Adrenal gland (tissue), 12 donors: ENCODE measurements around the gene ZNF467. TPM values are rescaled to one million over a fixed set of nuclear protein-coding genes. Genes with fewer than 3 reads are reported as not detected.

Source experiments
- DNase-seq, 7 donors: peaks; one replicate each; pipeline ENCODE4 v3.0.0-alpha.2; 2019 to 2020
- H3K27ac ChIP-seq, 5 donors: fragments of 200-600 bp; sonication (generic) in 4 of 5; 1 replicate in 3 of 5; 2 replicates in 2 of 5; pipeline versions ENCODE4 v1.5.1 to v1.8.0; 2016 to 2020; ENCODE audit warnings: mild to moderate bottlenecking in 1 of 5
- H3K27me3 ChIP-seq: fragments of 200-600 bp; 2 replicates; pipeline ENCODE4 v1.8.0; 2021
- H3K36me3 ChIP-seq, 2 donors: fragments of 200-600 bp; replicated peaks in 1 of 2; 1 replicate in 1 of 2; 2 replicates in 1 of 2; pipeline versions ENCODE4 v1.5.1 to v1.8.0; 2018 to 2022
- H3K4me1 ChIP-seq, 2 donors: fragments of 200-600 bp; replicated peaks in 1 of 2; 1 replicate in 1 of 2; 2 replicates in 1 of 2; pipeline versions ENCODE4 v1.5.1 to v1.8.0; 2018 to 2021
- H3K4me3 ChIP-seq, 4 donors: fragments of 200-600 bp; sonication (generic) in 3 of 4; one replicate each; pipeline ENCODE4 v1.5.1; 2016 to 2018
- H3K9me3 ChIP-seq, 3 donors: fragments of 200-600 bp; sonication (generic) in 1 of 3; replicated peaks in 1 of 3; 1 replicate in 2 of 3; 2 replicates in 1 of 3; pipeline versions ENCODE4 v1.5.1 to v1.8.0; 2016 to 2021
- CTCF ChIP-seq, 6 experiments: fragments of 450-650 bp in 4 of 6; fragments of 200-600 bp in 2 of 6; sonication (generic) in 1 of 6; IDR thresholded peaks; 1 replicate in 5 of 6; 2 replicates in 1 of 6; pipeline versions ENCODE4 v1.5.1 to v1.8.0; 2016 to 2021; ENCODE audit warnings: antibody characterized with exemption in 6 of 6, mild to moderate bottlenecking in 2 of 6, moderate library complexity in 1 of 6
- POLR2A ChIP-seq, 2 donors: fragments of 450-650 bp; IDR thresholded peaks; one replicate each; pipeline ENCODE4 v1.6.1; 2017; ENCODE audit warnings: antibody characterized with exemption in 2 of 2, mild to moderate bottlenecking in 2 of 2, moderate library complexity in 1 of 2
- WGBS, 4 donors: extraction: QIAGEN DNeasy Blood & Tissue Kit in 2 of 4; methylation state at CpG; one replicate each; pipeline versions ENCODE4 v1.1.5 to v1.1.7; 2013 to 2017; 5-methylcytosine and 5-hydroxymethylcytosine counted together
- intact Hi-C, 2 donors: fragments of 100-400 bp; cut with DNase I; formaldehyde crosslinking; loops; one replicate each; pipeline versions ENCODE4 v1.14.1 to v1.15.0; 2022 to 2023
- polyA plus RNA-seq, 3 donors: library from polyadenylated mRNA; stranded (reverse); fragments of 200-250 nt in 2 of 3; fragments of 350-450 nt in 1 of 3; fragmentation: Illumina TruSeq in 1 of 3; extraction: RNeasy Lipid Tissue Mini Kit (QIAGEN cat#74804) in 1 of 3; gene quantifications; one replicate each; pipeline ENCODE4 v1.2.3, GENCODE V29; 2013 to 2014
- total RNA-seq, 9 donors: library from RNA; depleted of rRNA in 4 of 9; stranded (reverse); fragments of >200 nt in 4 of 9; fragments of 120-200 nt in 1 of 9; fragmentation: NEBNext Ultra II Directional in 1 of 9; extraction: Animal tissue kit (Norgen Biotek cat#: 25700) in 1 of 9; gene quantifications; one replicate each; pipeline versions ENCODE4 v1.1.0 to v1.2.4, GENCODE V29; 2013 to 2023
- donor health status: healthy with polysubstance abuse.
- donor health status: Bipolar disorder and iron deficiency.
- donor health status: DM: yes; HTN: yes; CAD: no.
- donor health status: DM: no; HTN: no; CAD: no.
- donor health status: DM: no; HTN: no; CAD: no.
- donor health status: DM: yes; HTN: yes; CAD: no.

Gene ZNF467
- total and polyA plus RNA-seq, 12 donors, result 1.2 to 44.2 (median 18.6) TPM

DNA sequence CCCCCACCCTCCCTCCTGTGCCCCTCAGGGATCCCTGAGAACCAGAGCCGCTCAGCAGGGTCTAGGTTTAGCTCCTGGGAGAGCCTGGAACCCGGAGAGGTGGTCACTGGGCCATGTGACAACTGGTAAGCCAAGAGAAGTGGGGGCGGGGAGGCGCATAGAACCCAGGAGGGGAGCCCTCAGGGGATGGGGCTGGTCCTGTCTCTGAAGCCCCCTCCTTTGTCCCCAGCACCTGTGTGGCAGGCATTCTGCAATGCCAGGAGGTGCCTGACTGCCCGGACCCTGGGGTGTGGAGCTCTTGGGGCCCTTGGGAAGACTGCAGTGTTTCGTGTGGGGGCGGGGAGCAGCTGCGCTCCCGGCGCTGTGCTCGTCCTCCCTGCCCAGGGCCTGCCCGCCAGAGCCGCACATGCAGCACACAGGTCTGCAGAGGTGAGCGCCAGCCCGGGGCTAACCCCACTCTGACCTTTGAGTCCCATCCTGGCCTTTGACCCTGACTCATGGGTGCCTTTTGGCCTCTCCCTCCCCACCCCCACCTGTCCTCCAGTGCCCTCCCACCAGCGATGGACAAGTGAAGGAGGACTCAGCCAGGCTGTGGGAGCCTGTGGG is 42.4 kb upstream of the ZNF467 start:
- no peaks in the 10 kb centered on the region for H3K36me3 ChIP-seq
- H3K27ac ChIP-seq, result no peak overlapping the region
- WGBS, 4 donors, result 77 to 93% (median 83%) methylated on average over 3 to 16 of the region's 16 CpGs
- no peak overlapping the region for H3K4me3 ChIP-seq
- H3K4me1 ChIP-seq, result no peaks in the 10 kb centered on the region
- DNase-seq, result no peak
- H3K27me3 ChIP-seq, result peaks cover 3% of the 10 kb centered on the region
- TF ChIP-seq CTCF (IDR thresholded peaks at IDR 0.05) (no peak), POLR2A (IDR thresholded peaks at IDR 0.05) (no peak)
- intact Hi-C loops, result no loop called here
- no peaks in the 10 kb centered on the region for H3K9me3 ChIP-seq

DNA sequence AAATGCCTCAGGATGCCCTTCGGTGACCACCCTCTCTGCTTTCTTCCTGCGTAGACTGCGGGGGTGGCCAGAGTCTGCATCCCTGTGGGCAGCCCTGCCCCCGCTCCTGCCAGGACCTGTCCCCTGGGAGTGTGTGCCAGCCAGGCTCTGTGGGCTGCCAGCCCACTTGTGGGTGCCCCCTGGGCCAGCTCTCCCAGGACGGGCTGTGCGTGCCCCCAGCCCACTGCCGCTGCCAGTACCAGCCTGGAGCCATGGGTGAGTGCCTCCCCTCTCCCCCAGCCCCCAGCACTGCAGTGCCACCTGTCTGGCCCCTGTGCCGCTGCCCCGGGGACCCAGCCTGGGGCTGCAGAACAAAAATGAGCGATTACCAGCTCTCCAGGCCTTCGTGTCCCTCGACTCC is 41.7 kb upstream of the ZNF467 start:
- DNase-seq, result no peak
- H3K9me3 ChIP-seq, result no peaks in the 10 kb centered on the region
- intact Hi-C loops, result no loop called here
- H3K4me3 ChIP-seq, result no peak overlapping the region
- TF ChIP-seq CTCF (IDR thresholded peaks at IDR 0.05) (no peak), POLR2A (IDR thresholded peaks at IDR 0.05) (no peak)
- WGBS, 4 donors, result 73 to 86% (median 83%) methylated on average over 3 to 12 of the region's 12 CpGs; no CpG with 5 or more reads in 1 of the 4 donors
- H3K4me1 ChIP-seq, result no peaks in the 10 kb centered on the region
- no peaks in the 10 kb centered on the region for H3K36me3 ChIP-seq
- H3K27me3 ChIP-seq, result peaks cover 3% of the 10 kb centered on the region
- no peak overlapping the region for H3K27ac ChIP-seq

GRCh38 chr7:149814494-149814893 is 41.1 kb upstream of the ZNF467 start:
- H3K4me1 ChIP-seq, result no peaks in the 10 kb centered on the region
- intact Hi-C loops, result no loop called here
- 63 to 100% (median 75%) methylated on average over 2 to 15 of the region's 15 CpGs for WGBS, 4 donors
- H3K4me3 ChIP-seq, result no peak overlapping the region
- H3K9me3 ChIP-seq, result no peaks in the 10 kb centered on the region
- TF ChIP-seq CTCF (IDR thresholded peaks at IDR 0.05), result no peak
- no peak for TF ChIP-seq POLR2A (IDR thresholded peaks at IDR 0.05)
- no peak for DNase-seq
- H3K27me3 ChIP-seq, result peaks cover 3% of the 10 kb centered on the region
- no peaks in the 10 kb centered on the region for H3K36me3 ChIP-seq
- no peak overlapping the region for H3K27ac ChIP-seq

DNA sequence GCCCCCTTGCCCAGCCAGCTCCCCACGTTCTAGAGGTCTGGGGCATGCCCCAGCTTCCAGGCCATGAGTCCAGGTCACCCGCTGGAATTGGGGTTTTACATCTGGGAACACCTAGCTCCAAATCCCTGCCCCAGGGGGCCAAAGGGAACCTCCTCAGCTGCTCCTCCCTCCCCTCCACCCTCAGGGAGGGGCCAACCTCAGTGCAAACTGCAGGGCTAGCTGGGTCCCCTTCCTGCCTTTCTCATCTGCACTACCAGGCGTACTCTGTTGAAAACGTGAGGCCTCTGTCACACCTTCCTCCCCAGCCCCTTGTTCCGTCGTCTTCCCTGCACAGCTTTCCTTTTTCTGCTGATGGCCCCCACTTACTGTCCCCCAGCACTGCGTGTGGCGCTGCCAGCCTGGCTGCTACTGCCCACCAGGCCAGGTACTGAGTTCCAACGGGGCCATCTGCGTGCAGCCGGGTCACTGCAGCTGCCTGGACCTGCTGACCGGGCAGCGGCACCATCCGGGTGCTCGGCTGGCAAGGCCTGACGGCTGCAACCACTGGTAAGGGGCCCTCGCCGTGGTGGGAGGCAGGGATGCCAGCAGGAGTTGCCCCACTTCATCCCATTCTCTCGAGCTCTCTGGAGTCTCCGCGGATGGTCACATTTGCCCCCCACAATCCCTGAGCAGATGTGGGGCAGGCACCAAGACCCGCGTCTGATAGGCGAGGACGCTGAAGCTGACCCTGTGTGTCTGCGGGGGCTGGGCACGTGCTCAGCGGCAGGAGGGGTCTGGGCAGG is 40.1 kb upstream of the ZNF467 start:
- H3K4me3 ChIP-seq, result no peak overlapping the region
- no peak for TF ChIP-seq POLR2A (IDR thresholded peaks at IDR 0.05)
- no peak for TF ChIP-seq CTCF (IDR thresholded peaks at IDR 0.05)
- DNase-seq, result no peak
- intact Hi-C loops, result no loop called here
- no peaks in the 10 kb centered on the region for H3K9me3 ChIP-seq
- no peaks in the 10 kb centered on the region for H3K36me3 ChIP-seq
- no peaks in the 10 kb centered on the region for H3K4me1 ChIP-seq
- no peak overlapping the region for H3K27ac ChIP-seq
- 83 to 92% (median 86%) methylated on average over 19 to 28 of the region's 28 CpGs for WGBS, 4 donors
- peaks cover 3% of the 10 kb centered on the region for H3K27me3 ChIP-seq
